GM12878 (cell line): ENCODE results near the gene ZNF281. TPM values are rescaled to one million over a fixed set of nuclear protein-coding genes. Genes with fewer than 3 reads are reported as not detected.

Experiments
- ASH2L ChIP-seq: fragments of 300-600, 200-600 bp; sonication (generic); IDR thresholded peaks from 2 replicates; pipeline ENCODE4 v1.6.1; 2017; ENCODE audit warnings: low read depth, mild to moderate bottlenecking, borderline replicate concordance
- EGR1 ChIP-seq, 2 experiments: IDR thresholded peaks; 1 replicate in 1 of 2; 2 replicates in 1 of 2; pipeline ENCODE4 v1.6.1; 2011 to 2012; ENCODE audit warnings: low read depth in 2 of 2, low read length in 2 of 2, borderline replicate concordance in 1 of 2, mild to moderate bottlenecking in 1 of 2, moderate library complexity in 1 of 2
- JUNB ChIP-seq: IDR thresholded peaks from 2 replicates; pipeline ENCODE4 v1.6.1; 2016; ENCODE audit warnings: antibody characterized with exemption, mild to moderate bottlenecking
- JUND ChIP-seq: IDR thresholded peaks from 2 replicates; pipeline ENCODE4 v1.6.1; 2012; ENCODE audit warnings: low read depth, mild to moderate bottlenecking, low read length, improper control_type of control experiment, moderate library complexity
- MTA2 ChIP-seq: fragments of 450-650 bp; IDR thresholded peaks from 2 replicates; pipeline ENCODE4 v1.6.1; 2016; ENCODE audit warnings: low read depth, mild to moderate bottlenecking, moderate library complexity
- NBN ChIP-seq: fragments of 450-650 bp; IDR thresholded peaks from 2 replicates; pipeline ENCODE4 v1.6.1; 2016
- NKRF ChIP-seq: fragments of 450-650 bp; conservative IDR thresholded peaks from 2 replicates; pipeline ENCODE4 v1.6.1; 2017; ENCODE audit warnings: mild to moderate bottlenecking, moderate library complexity
- POLR2A ChIP-seq: IDR thresholded peaks from 2 replicates; pipeline ENCODE4 v1.6.1; 2011; ENCODE audit warnings: low read depth, mild to moderate bottlenecking, low read length
- TCF3 ChIP-seq: IDR thresholded peaks from 2 replicates; pipeline ENCODE4 v1.6.1; 2012; ENCODE audit warnings: low read depth, mild to moderate bottlenecking, low read length, borderline replicate concordance; ENCODE audit not compliant: insufficient read depth
- polyA plus RNA-seq, 11 experiments: library from polyadenylated mRNA; depleted of rRNA in 4 of 11; unstranded in 6 of 11; stranded (reverse) in 5 of 11; fragments of >200 nt; fragmentation: Nextera tagmentation in 4 of 11; fragmentation: Illumina TruSeq in 1 of 11; extraction: Ambion mirVana in 4 of 11; extraction: Trizol in 1 of 11; gene quantifications; 1 replicate in 1 of 11; 2 replicates in 10 of 11; pipeline versions ENCODE4 v1.2.1 to v1.2.3, GENCODE V29; 2011 to 2016; ENCODE audit warnings: inconsistent platforms in 2 of 11, missing spikeins in 2 of 11, low read depth in 1 of 11
- total RNA-seq, 4 experiments: library from RNA; depleted of rRNA in 3 of 4; stranded (reverse); fragments of >200 nt in 3 of 4; fragmentation: Illumina TruSeq in 1 of 4; extraction: Trizol in 1 of 4; gene quantifications; 2 replicates each; pipeline versions ENCODE4 v1.2.1 to v1.2.3, GENCODE V29; 2013 to 2021
- TF ChIP-seq, protein P1 (sequence below): fragments of 450-650 bp; formaldehyde crosslinking; IDR thresholded peaks from 2 replicates; pipeline ENCODE4 v1.4.0; 2020; ENCODE audit warnings: mild to moderate bottlenecking, moderate library complexity

Gene ZNF281
- total and polyA plus RNA-seq, 10 of the 15 experiments (the other 5 are each of a cell fraction or from before 2014, with no cell fraction given), result 8.3 to 21.8 (median 15.4) TPM

DNA sequence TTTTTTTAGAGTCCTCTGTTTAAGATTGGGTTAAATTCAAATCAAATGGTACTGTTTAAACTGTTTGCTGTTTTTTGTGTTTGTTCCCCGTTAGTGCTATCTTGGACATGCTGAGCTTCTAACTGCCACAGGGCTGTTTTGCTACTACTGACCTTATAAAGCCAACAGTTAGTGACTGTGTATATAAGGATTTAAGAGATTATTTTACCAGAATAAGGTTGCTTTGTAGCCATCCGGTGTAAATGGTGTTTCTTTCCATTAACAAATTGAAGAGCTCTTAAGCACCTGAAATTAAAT, 37.0 kb downstream of the ZNF281 start (continued):
- TF ChIP-seq NKRF (no peak), POLR2A (no peak), TCF3 (no peak), JUND (no peak), ASH2L (no peak), NBN (no peak), EGR1 (IDR thresholded peaks at IDR 0.05; ENCODE audit: borderline replicate concordance in 1 of 2, low read depth in 2 of 2, low read length in 2 of 2) (no peak), JUNB (no peak), MTA2 (no peak)
- TF ChIP-seq, protein P1, sequence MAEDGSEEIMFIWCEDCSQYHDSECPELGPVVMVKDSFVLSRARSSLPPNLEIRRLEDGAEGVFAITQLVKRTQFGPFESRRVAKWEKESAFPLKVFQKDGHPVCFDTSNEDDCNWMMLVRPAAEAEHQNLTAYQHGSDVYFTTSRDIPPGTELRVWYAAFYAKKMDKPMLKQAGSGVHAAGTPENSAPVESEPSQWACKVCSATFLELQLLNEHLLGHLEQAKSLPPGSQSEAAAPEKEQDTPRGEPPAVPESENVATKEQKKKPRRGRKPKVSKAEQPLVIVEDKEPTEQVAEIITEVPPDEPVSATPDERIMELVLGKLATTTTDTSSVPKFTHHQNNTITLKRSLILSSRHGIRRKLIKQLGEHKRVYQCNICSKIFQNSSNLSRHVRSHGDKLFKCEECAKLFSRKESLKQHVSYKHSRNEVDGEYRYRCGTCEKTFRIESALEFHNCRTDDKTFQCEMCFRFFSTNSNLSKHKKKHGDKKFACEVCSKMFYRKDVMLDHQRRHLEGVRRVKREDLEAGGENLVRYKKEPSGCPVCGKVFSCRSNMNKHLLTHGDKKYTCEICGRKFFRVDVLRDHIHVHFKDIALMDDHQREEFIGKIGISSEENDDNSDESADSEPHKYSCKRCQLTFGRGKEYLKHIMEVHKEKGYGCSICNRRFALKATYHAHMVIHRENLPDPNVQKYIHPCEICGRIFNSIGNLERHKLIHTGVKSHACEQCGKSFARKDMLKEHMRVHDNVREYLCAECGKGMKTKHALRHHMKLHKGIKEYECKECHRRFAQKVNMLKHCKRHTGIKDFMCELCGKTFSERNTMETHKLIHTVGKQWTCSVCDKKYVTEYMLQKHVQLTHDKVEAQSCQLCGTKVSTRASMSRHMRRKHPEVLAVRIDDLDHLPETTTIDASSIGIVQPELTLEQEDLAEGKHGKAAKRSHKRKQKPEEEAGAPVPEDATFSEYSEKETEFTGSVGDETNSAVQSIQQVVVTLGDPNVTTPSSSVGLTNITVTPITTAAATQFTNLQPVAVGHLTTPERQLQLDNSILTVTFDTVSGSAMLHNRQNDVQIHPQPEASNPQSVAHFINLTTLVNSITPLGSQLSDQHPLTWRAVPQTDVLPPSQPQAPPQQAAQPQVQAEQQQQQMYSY (CRISPR knock-in tag), result no peak
